HUES48 (cell line): ENCODE results near the gene TAAR2.

Source experiments
- H3K27ac ChIP-seq: one replicate; pipeline ENCODE4 v1.7.0; 2013; ENCODE audit warnings: low read depth, low read length, inconsistent platforms
- H3K27me3 ChIP-seq: 2 replicates; pipeline ENCODE4 v1.6.1; 2013; ENCODE audit warnings: mild to moderate bottlenecking, low read length; ENCODE audit not compliant: control insufficient read depth, insufficient read depth
- H3K36me3 ChIP-seq: 2 replicates; pipeline ENCODE4 v1.6.1; 2013; ENCODE audit warnings: low read length; ENCODE audit not compliant: control insufficient read depth, insufficient read depth
- H3K4me1 ChIP-seq: 2 replicates; pipeline ENCODE4 v1.6.1; 2013; ENCODE audit warnings: mild to moderate bottlenecking, low read length; ENCODE audit not compliant: control insufficient read depth, insufficient read depth
- H3K4me3 ChIP-seq: 2 replicates; pipeline ENCODE4 v1.5.1; 2013; ENCODE audit warnings: mild to moderate bottlenecking, low read depth, low read length
- H3K9ac ChIP-seq: 2 replicates; pipeline ENCODE4 v1.6.1; 2013; ENCODE audit warnings: mild to moderate bottlenecking, low read depth, low read length, moderate library complexity
- H3K9me3 ChIP-seq: 2 replicates; pipeline ENCODE4 v1.6.1; 2013; ENCODE audit warnings: low read length; ENCODE audit not compliant: control insufficient read depth, insufficient read depth

Gene TAAR2

DNA sequence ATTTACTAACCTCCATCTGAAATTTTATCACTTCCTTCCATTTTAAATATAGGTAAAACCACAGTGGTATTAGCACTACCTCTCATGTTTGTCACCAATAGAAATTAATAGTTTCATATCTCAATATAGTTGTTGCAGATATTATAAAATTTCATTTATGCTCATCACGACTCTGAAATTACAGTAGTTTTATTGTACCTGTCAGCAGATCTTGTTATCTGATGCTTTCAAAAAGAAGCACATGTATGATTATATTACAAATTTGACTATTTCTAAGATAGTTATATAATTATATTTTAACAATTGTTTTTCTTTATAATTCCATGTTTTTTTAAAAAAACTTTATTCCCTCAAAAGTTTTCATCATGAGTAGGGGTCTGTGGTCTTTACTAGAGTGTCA lies 39.4 kb downstream of the TAAR2 start:
- Histone ChIP-seq H3K36me3 (no peaks in the 10 kb centered on the region), H3K9me3 (no peaks in the 10 kb centered on the region), H3K4me1 (peaks cover 4% of the 10 kb centered on the region; the same call in 1 of the 2 replicates), H3K27me3 (no peaks in the 10 kb centered on the region), H3K4me3 (no peak overlapping the region), H3K9ac (no peak overlapping the region), H3K27ac (no peak overlapping the region)

DNA sequence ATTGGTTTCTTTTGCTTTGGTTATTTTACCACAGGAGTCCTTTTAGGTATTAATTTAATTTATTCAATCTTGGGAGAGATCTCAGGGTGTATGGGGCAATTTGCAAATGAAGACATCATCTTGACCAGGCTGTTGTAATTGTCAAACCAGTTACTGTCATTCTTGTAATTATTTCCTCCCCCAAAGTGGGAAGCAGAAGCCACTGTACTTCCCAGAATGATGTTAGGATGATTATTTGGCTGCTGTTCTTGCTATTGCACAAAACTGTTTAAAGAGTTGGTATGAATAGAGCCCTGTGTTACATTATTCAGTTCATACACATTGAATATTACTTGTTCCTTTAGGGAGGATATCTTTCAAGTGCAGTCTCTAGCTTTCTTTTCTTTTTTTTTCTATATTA lies 52.3 kb downstream of the TAAR2 start:
- peaks cover 30% of the 10 kb centered on the region for H3K4me1 ChIP-seq
- H3K4me3 ChIP-seq = no peak overlapping the region
- no peaks in the 10 kb centered on the region for H3K9me3 ChIP-seq
- no peak overlapping the region for H3K9ac ChIP-seq
- no peak overlapping the region for H3K27ac ChIP-seq
- H3K27me3 ChIP-seq = no peaks in the 10 kb centered on the region
- H3K36me3 ChIP-seq = no peaks in the 10 kb centered on the region

DNA sequence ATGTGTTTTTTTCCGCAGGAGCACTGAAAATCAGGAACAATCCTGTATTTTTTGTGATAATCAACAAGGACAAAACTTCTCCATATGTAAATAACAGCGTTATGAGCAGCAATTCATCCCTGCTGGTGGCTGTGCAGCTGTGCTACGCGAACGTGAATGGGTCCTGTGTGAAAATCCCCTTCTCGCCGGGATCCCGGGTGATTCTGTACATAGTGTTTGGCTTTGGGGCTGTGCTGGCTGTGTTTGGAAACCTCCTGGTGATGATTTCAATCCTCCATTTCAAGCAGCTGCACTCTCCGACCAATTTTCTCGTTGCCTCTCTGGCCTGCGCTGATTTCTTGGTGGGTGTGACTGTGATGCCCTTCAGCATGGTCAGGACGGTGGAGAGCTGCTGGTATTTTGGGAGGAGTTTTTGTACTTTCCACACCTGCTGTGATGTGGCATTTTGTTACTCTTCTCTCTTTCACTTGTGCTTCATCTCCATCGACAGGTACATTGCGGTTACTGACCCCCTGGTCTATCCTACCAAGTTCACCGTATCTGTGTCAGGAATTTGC lies 53.8 kb downstream of the TAAR2 start, which contains the start of gene TAAR6:
Gene TAAR6, plus strand, starts transcription at position 102 of the 557 bp plus-strand sequence. Its CDS starts 0 bp downstream, at position 102.
- H3K9me3 ChIP-seq = no peaks in the 10 kb centered on the region
- peaks cover 30% of the 10 kb centered on the region for H3K4me1 ChIP-seq
- no peaks in the 10 kb centered on the region for H3K36me3 ChIP-seq
- H3K27ac ChIP-seq = no peak within 1 kb of the TSS
- no peaks in the 10 kb centered on the region for H3K27me3 ChIP-seq
- no peak within 1 kb of the TSS for H3K9ac ChIP-seq
- H3K4me3 ChIP-seq = no peak within 1 kb of the TSS

DNA sequence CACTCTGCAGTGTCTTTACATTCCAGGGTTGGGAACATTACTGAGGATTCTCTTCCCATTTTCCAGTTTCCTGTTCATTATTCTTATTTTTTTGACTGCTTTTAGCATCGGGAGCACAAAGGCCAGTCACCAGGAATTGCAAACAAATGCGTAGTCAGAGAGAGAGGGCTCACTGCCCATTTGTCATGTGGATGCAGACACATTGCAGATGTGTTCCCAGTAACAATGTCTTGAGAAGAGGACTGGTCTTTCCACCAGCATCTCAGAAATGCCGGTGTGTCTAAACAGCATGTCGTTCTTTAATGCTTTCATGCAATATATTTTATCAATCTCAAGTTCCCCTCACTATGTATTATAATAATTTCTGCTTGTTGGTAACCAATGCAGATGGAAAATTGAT lies 54.9 kb downstream of the TAAR2 start:
- Histone ChIP-seq H3K27ac (no peak overlapping the region), H3K27me3 (no peaks in the 10 kb centered on the region), H3K4me3 (no peak overlapping the region), H3K9ac (no peak overlapping the region), H3K9me3 (no peaks in the 10 kb centered on the region), H3K36me3 (no peaks in the 10 kb centered on the region), H3K4me1 (peaks cover 30% of the 10 kb centered on the region)

DNA sequence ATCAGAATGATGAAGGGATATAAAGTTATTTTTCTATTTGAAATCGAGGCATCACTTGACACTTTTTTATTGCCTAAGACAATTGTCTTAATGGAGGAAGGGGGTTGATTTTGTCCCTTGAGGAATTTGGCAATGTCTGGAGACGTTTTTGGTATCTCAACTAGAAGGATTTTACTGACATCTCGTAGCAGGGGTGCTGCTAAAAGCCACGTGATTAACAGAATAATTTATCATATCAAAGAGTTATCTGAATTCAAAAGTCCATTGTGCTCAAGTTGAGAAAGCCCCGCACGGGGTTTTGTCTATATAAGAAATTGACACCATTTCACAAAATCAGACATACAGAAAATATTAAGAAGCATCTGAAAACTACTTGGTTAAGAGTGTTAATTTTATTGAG lies 55.5 kb downstream of the TAAR2 start:
- Histone ChIP-seq H3K36me3 (no peaks in the 10 kb centered on the region), H3K27ac (no peak overlapping the region), H3K4me1 (peaks cover 30% of the 10 kb centered on the region), H3K9me3 (no peaks in the 10 kb centered on the region), H3K27me3 (no peaks in the 10 kb centered on the region), H3K4me3 (no peak overlapping the region), H3K9ac (no peak overlapping the region)

DNA sequence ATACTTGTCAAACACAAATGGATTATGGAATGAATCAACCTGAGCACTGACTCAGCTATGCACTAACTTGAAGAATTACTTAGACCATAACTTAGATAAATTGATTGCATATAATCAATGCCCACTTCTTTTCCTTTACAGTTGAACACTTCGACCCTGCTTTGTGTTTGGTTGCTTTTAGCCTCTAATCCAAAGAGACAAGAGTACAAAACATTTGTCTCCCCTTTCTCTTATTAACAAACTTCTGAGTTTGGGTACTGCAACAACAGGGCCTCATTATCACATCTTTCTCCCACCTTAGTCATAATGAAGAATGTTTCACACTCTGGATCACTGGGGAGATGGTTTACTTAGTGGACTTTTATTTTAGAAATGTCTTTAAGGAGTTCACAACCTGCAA lies 56.5 kb downstream of the TAAR2 start:
- Histone ChIP-seq H3K9me3 (no peaks in the 10 kb centered on the region), H3K9ac (no peak overlapping the region), H3K4me1 (peaks cover 30% of the 10 kb centered on the region), H3K27ac (peak overlapping the region; percentile 17), H3K4me3 (no peak overlapping the region), H3K27me3 (no peaks in the 10 kb centered on the region), H3K36me3 (no peaks in the 10 kb centered on the region)
